ENCODE results near the gene TMEM63A. TPM values are rescaled to one million over a fixed set of nuclear protein-coding genes. Genes with fewer than 3 reads are reported as not detected.

TMEM63A gene
- total RNA-seq, 4 donors from 2014 or later = 11.2 to 125 (median 63.8) TPM

GRCh38 chr1:225876900-225877510 is 5.2 kb downstream of the TMEM63A start:
- H3K9me3 ChIP-seq = no peaks in the 10 kb centered on the region
- no peak overlapping the region for H3K4me3 ChIP-seq
- no peaks in the 10 kb centered on the region for H3K27me3 ChIP-seq
- intact Hi-C loops (cut with DNase I; ENCODE audit: low total_unique reads) = no loop called here
- peak overlapping the region; percentile 14 to 56 for H3K27ac ChIP-seq
- no peaks in the 10 kb centered on the region for H3K36me3 ChIP-seq
- no peak for TF ChIP-seq POLR2A (IDR thresholded peaks at IDR 0.05)
- TF ChIP-seq, protein P1, sequence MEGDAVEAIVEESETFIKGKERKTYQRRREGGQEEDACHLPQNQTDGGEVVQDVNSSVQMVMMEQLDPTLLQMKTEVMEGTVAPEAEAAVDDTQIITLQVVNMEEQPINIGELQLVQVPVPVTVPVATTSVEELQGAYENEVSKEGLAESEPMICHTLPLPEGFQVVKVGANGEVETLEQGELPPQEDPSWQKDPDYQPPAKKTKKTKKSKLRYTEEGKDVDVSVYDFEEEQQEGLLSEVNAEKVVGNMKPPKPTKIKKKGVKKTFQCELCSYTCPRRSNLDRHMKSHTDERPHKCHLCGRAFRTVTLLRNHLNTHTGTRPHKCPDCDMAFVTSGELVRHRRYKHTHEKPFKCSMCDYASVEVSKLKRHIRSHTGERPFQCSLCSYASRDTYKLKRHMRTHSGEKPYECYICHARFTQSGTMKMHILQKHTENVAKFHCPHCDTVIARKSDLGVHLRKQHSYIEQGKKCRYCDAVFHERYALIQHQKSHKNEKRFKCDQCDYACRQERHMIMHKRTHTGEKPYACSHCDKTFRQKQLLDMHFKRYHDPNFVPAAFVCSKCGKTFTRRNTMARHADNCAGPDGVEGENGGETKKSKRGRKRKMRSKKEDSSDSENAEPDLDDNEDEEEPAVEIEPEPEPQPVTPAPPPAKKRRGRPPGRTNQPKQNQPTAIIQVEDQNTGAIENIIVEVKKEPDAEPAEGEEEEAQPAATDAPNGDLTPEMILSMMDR (IDR thresholded peaks at IDR 0.05) = no peak
- DNase-seq = no peak
- peaks cover 0 to 28% of the 10 kb centered on the region in 2 donors for H3K4me1 ChIP-seq

- TF ChIP-seq, protein P1 (IDR thresholded peaks at IDR 0.05) = no peak
- no peak for TF ChIP-seq POLR2A (IDR thresholded peaks at IDR 0.05)
- intact Hi-C loops (cut with DNase I; ENCODE audit: low total_unique reads) = no loop called here
- H3K36me3 ChIP-seq = no peaks in the 10 kb centered on the region
- H3K4me1 ChIP-seq = peaks cover 0 to 24% of the 10 kb centered on the region in 2 donors
- H3K4me3 ChIP-seq = no peak overlapping the region
- no peak overlapping the region for H3K27ac ChIP-seq
- H3K27me3 ChIP-seq = no peaks in the 10 kb centered on the region
- DNase-seq = no peak
- H3K9me3 ChIP-seq = no peaks in the 10 kb centered on the region
These were observed 7.0 kb downstream of the TMEM63A start for GRCh38 chr1:225875044-225875815.

DNA sequence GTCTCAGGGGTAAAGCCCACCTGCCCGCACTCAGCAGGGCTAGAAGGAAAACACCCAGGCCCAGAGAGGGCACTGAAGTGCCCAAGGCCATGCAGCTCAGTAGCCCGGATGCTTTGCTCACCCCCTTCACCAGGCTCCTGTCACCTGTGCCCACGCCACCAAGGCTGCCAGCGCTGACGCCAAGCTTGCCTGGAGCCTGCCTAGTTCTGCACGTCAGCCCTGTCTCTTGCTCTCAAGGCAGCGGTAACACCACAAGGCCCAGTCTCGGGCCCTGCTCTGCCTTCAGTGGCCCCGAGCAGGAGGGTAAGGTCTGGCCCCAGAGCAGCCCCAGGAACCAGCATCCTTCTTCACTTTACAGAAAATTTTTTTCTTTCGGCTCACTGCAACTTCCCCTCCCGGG is 7.7 kb downstream of the TMEM63A start:
- intact Hi-C loops (cut with DNase I; ENCODE audit: low total_unique reads) = no loop called here
- Histone ChIP-seq H3K27me3 (no peaks in the 10 kb centered on the region), H3K27ac (no peak overlapping the region), H3K9me3 (no peaks in the 10 kb centered on the region), H3K4me1 (peaks cover 0 to 16% of the 10 kb centered on the region in 2 donors), H3K36me3 (no peaks in the 10 kb centered on the region), H3K4me3 (no peak overlapping the region)
- no peak for TF ChIP-seq POLR2A (IDR thresholded peaks at IDR 0.05)
- TF ChIP-seq, protein P1 (IDR thresholded peaks at IDR 0.05) = no peak
- no peak for DNase-seq

DNA sequence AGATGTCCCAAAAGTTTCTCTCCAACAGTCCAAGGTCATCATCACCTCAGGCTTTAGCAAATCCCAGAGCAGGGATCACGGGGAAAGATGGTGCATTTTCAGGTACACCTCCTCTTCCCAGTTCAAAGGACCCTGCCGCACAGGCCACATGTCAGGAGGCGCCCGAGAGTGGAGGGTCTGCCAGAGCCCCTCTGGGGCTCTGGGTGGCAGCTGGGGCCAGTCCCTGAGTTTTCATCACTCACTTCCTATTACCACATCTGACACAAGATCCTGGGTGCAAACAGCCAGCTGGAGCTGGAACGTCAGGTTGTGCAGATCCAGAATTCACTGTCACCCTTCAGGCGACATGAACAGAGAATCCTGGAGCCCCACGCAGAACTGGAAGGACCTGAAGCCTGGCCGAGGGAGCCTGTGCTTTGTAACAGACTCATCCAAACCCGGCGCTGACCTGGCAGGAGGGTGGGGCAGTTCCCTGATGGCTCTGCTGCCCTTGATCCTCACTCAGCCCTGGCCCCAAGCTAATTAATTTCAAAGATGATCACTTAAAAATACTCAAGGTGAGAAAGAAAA is 8.8 kb downstream of the TMEM63A start:
- Histone ChIP-seq H3K4me3 (no peak overlapping the region), H3K27ac (no peak overlapping the region), H3K4me1 (peaks cover 0 to 10% of the 10 kb centered on the region in 2 donors), H3K27me3 (no peaks in the 10 kb centered on the region), H3K36me3 (no peaks in the 10 kb centered on the region), H3K9me3 (no peaks in the 10 kb centered on the region)
- DNase-seq = no peak
- intact Hi-C loops (cut with DNase I; ENCODE audit: low total_unique reads) = no loop called here
- TF ChIP-seq, protein P1 (IDR thresholded peaks at IDR 0.05) = no peak
- no peak for TF ChIP-seq POLR2A (IDR thresholded peaks at IDR 0.05)

DNA sequence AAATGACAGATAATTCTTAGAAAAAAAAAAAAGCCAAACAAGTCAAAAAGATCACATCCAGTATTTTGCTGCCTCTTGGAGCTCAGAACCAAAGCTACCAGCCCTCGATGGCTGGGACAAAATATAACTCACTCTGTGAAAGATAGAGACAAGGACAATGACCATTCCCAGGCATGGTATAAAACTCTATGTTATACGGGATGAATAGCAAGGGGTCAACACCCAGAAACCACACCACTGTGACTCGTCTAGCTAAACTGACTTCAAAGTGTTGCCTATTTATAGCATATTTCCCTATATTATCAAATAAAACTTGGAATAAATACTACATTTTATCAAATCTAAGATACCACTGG is 10.1 kb downstream of the TMEM63A start:
- Histone ChIP-seq H3K9me3 (no peaks in the 10 kb centered on the region), H3K4me1 (no peaks in the 10 kb centered on the region), H3K27me3 (no peaks in the 10 kb centered on the region), H3K27ac (no peak overlapping the region), H3K36me3 (no peaks in the 10 kb centered on the region), H3K4me3 (no peak overlapping the region)
- TF ChIP-seq, protein P1 (IDR thresholded peaks at IDR 0.05) = no peak
- no peak for TF ChIP-seq POLR2A (IDR thresholded peaks at IDR 0.05)
- DNase-seq = no peak
- intact Hi-C loops (cut with DNase I; ENCODE audit: low total_unique reads) = no loop called here

Data from uterus (tissue), 4 donors.